IPS-NIHi7 (cell line): Measurements from ENCODE around the gene SLC44A3.

Source experiments
- DNase-seq: peaks from one replicate; pipeline ENCODE4 v3.0.0; 2012; ENCODE audit warnings: mixed read lengths; ENCODE audit errors: extremely low spot score

Gene SLC44A3, protein sequence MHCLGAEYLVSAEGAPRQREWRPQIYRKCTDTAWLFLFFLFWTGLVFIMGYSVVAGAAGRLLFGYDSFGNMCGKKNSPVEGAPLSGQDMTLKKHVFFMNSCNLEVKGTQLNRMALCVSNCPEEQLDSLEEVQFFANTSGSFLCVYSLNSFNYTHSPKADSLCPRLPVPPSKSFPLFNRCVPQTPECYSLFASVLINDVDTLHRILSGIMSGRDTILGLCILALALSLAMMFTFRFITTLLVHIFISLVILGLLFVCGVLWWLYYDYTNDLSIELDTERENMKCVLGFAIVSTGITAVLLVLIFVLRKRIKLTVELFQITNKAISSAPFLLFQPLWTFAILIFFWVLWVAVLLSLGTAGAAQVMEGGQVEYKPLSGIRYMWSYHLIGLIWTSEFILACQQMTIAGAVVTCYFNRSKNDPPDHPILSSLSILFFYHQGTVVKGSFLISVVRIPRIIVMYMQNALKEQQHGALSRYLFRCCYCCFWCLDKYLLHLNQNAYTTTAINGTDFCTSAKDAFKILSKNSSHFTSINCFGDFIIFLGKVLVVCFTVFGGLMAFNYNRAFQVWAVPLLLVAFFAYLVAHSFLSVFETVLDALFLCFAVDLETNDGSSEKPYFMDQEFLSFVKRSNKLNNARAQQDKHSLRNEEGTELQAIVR

DNA sequence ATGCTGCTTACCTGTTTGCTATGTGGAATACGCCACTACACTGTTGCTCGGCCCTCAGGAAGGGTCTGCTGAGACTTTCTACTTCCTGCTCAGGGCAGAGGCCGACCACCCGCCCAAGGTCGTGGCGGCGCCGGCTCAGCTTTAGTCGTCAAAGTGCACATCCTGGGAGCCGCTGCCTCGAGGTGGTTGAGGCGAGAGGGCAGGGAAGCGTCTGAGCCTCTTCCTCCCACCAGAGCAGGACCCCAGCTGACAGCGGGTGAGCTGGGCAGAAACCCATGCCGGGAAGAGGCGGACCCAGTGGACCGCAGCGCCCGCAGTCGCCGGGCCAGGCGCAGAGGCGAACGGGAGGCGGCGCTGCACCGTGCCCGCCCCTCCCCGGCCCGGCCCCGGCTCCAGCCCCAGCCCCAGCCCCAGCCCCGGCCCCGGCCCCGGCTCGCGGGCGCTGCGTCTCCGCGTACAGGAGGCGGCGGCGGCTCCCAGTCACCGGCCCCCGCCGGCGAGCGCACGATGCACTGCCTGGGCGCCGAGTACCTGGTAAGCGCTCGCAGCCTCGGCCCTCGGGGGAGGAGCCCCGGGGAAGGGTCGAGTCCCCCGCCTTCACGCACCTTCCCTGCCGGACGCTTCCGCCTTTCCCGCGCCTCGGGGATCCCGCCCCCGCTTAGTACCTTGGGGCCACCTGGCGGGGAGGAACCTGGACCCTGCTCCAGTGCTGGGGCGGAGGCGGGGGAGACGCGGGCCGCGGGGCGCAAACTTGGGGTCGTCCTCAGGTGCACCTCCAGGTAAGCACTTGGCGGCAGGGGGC, at the start of gene SLC44A3:
SLC44A3 (plus strand) TSS at position 413 of the 802 bp plus-strand sequence; CDS start at position 508, 95 bp downstream.
- peak; percentile 81 for DNase-seq

GRCh38 chr1:94772230-94772641, 47.9 kb upstream of the SLC44A3 start:
- DNase-seq, result no peak

- no peak for DNase-seq
Observed at GRCh38 chr1:94772845-94773244, 47.3 kb upstream of the SLC44A3 start.

GRCh38 chr1:94773296-94773809, 46.8 kb upstream of the SLC44A3 start:
- DNase-seq, result no peak

DNA sequence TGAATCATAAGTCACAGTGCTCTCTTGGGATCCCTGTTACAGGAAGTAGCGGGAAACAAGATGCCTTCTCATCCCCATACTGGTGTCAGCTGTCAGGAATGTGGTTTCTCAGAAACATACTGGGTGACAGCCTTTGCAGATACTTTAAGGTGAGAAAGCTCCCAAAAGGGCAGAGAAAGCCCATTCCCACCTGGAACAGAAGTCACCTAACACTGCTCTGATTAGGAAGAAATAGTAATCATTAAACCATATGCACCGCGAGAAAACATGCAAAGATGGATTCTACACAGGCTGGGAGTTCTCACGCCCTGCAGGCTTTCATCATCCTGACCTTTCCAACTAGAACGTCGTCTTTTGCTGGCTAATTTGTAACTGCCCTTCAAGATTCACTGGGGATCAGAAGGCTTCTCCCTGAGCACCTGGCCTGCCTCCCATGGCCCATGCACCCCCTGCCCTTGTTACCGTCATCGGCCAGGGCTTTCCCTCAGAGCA, 46.2 kb upstream of the SLC44A3 start:
- DNase-seq, result peak; percentile 59

GRCh38 chr1:94776474-94776873, 43.7 kb upstream of the SLC44A3 start:
- DNase-seq, result no peak

GRCh38 chr1:94777281-94777680, 42.9 kb upstream of the SLC44A3 start:
- DNase-seq, result no peak

- DNase-seq, result no peak
Observed at GRCh38 chr1:94778808-94779207, 41.3 kb upstream of the SLC44A3 start.

DNA sequence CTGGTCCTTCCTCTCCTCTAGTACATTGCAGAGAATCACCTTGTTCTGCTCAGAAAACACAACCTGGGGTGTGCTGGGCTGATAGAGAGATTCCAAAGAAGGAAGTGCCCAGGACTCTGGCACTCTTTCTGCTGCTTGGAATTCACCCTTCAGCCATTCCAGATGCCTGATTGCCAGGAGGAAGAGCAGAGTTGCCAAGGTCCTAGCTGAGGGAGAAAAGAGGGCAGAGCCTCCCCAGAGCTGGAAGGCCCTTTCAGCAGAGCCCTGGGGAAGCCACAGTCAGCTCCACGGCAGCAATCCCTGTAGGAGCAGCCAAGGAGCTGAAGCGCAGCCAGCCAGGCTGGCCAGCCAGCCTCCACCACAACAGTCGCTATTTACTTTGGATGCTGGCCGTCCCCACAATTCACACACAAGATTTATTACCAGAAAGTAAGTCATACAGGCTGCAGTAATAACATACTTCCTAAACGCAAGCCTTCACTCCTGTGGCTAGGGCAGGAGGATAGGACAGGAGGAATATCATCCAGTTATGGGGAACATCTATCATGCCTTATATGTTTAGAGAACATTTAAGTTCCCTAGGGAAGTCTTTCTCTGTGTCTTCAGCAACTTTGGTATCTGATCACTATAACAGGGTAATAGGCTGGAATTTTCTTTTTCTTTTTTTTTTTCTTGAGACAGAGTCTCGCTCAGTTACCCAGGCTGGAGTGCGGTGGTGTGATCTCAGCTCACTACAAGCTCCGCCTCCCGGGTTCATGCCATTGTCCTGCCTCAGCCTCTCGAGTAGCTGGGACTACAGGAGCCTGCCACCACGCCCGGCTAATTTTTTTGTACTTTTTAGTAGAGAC, 36.6 kb upstream of the SLC44A3 start:
- no peak for DNase-seq

DNA sequence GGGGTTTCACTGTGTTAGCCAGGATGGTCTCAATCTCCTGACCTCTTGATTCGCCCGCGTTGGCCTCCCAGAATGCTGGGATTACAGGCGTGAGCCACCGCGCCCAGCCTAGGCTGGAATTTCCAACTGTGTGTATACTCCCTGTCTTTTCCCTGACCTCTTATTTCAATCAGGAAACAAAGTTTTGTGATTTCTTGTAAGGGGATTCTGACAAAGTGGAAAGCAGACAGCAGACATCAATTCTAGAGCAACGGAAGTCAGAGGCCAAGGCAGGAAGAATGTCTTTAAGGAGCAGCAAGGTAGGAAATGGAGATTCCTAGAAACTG, 36.0 kb upstream of the SLC44A3 start:
- no peak for DNase-seq

DNA sequence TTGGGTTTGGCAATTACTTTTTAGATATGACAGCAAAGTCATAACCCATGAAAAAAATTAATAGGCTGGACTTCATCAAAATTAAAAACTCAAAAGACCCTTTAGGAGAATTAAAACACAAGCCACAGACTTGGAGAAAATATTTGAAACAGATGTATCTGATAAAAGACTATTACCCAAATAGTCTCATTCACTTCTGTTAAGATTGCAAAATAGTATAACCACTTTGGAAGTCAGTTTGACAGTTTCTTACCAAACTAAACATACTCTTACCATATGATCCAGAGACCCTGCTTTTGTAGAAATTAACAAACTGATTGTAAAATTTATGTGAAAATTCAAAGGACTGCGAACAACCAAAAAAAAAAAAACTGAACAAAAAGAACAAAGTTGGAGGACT, 32.5 kb upstream of the SLC44A3 start:
- no peak for DNase-seq

DNA sequence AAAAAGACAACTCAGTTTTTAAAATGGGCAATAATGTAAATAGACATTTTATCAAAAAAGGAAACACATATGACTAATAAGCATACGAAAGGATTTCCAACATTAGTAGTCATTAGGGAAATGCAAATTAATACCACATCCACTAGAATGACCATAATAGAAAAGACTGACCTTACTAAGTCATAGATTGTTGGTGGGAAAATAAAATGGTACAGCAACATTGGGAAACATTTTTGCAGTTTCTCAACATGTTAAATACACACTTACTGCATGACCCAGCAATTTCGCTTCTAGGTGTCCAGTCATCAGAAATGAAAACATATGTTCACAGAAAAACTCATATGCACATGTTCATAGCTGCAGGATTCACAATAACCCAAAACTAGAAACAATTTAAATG, 29.9 kb upstream of the SLC44A3 start:
- no peak for DNase-seq

GRCh38 chr1:94790670-94791069, 29.5 kb upstream of the SLC44A3 start:
- DNase-seq, result no peak

GRCh38 chr1:94792473-94793295, 27.5 kb upstream of the SLC44A3 start:
- no peak for DNase-seq

- DNase-seq, result no peak
Observed at GRCh38 chr1:94793296-94793656, 26.9 kb upstream of the SLC44A3 start.

DNA sequence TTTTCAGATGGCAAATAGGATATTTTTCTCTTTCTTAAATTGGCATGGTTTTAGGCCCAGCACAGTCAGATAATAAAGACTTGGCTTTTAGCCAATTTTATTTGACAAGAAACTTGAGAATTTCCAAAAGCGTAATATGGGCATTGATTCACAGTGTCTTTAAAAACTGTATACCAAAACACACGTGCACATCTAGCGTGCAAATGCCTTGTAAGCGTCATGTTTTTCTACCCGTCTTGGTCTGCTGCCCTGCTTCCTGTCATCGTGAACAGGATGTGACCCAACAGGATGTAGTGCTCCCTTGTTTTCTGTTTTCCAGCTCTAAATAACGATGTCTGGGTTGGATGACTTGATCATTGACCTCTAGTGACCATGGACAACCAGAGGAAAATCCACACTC, 24.7 kb upstream of the SLC44A3 start:
- DNase-seq, result no peak

GRCh38 chr1:94796266-94796665, 23.9 kb upstream of the SLC44A3 start:
- DNase-seq, result no peak

GRCh38 chr1:94797291-94797690, 22.9 kb upstream of the SLC44A3 start:
- DNase-seq, result no peak

GRCh38 chr1:94798054-94798453, 22.1 kb upstream of the SLC44A3 start:
- no peak for DNase-seq

GRCh38 chr1:94798462-94798861, 21.7 kb upstream of the SLC44A3 start:
- DNase-seq, result no peak
